GM21737 (cell line): ENCODE results near the gene PTER.

Source experiments
- ATAC-seq: cut with Tn5 transposase; IDR thresholded peaks from one replicate; pipeline ENCODE4 v1.9.1; 2021; ENCODE audit warnings: mild to moderate bottlenecking, moderate library complexity; ENCODE audit not compliant: unreplicated experiment

The PTER gene

DNA sequence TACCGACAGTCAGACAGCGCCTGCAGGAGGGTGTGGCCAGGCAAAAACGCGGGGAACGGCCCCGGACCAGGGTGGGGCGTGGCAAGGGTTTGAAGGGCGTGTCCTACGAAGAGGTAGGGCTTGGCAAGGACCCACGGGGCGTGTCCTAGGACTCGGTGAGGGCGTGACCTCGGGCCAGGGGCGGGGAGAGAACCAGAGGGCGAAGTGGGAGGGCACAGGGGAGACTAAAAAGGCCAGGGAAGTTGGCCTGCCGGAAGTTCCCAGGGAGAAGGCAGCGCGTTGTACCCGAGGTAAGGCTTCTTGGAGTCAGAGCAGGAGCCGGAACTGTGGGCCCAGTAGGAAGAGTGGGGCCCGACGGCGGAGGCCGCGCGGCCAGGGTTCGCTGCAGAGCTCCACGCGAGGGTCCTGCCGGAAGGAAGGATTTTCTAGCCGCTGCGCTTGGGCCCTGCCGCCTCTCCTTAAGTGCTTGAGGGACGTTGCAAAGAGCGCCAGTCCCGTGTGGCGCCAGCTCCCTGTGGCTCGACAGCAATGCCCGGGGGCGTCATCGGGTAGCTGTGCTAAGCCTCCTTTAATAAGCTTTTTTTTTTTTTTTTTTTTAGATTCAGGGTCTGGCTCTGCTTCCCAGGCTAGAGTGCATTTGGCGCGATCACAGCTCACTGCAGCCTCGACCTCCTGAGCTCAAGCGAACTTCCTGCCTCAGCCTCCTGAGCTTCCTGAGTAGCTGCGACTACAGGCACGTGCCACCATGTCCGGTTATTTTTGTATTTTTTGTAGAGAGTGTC is at the start of gene PTER:
TSS of gene PTER (plus strand) at position 253 of the 782 bp plus-strand sequence. CDS start 47,375 bp downstream, outside the sequence.
- peak; percentile 99 for ATAC-seq

GRCh38 chr10:16392531-16393069 is 44.2 kb upstream of the PTER start:
- no peak for ATAC-seq

DNA sequence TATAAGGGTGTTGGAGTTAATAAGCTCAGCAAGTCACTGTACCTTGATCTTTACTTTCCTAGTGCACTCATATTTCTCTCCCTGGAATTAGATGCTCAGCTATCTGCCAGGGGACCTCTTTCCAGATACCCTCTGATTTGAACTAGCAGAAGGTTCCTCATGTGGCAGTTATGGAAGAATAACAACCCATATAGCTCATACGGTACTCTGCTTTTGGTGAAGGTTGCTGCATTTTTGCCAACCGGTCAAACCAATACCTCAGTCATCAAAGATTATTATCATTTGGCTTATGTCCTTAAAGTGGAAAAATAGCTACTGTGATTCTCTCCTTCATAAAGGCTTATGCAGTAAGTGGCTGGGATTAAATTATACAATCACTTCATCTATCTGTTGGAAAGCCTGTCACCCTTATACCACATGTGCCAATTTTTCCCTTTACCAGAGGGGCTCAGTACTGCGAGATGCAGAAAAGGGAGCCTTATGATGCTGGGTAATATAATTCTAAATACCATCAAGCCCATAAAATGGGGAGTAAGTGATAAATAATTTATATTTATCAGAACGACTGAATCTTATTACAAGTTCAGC is 43.4 kb upstream of the PTER start:
- ATAC-seq, result no peak

- ATAC-seq, result no peak
Observed at GRCh38 chr10:16401416-16401815, 35.4 kb upstream of the PTER start.

GRCh38 chr10:16408379-16408778 is 28.4 kb upstream of the PTER start:
- ATAC-seq, result no peak

DNA sequence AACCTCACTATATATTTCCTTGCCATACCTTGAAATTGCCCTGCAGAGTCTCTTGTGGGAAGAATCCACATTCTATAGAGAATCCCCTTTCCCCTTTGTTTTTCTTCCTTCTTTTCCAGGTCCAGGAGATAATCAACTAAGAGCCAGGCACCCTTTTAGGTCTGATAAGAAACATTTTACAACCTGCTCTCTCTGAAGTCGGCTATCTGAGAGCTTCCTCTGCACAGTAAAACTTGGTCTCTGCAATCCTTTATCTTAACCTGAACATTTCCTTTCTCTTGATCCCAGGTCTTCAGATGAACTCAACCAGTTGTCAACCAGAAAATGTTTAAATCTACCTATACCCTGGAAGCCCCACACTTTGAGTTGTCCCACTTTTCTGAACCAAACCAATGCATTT is 19.5 kb upstream of the PTER start:
- ATAC-seq, result no peak

DNA sequence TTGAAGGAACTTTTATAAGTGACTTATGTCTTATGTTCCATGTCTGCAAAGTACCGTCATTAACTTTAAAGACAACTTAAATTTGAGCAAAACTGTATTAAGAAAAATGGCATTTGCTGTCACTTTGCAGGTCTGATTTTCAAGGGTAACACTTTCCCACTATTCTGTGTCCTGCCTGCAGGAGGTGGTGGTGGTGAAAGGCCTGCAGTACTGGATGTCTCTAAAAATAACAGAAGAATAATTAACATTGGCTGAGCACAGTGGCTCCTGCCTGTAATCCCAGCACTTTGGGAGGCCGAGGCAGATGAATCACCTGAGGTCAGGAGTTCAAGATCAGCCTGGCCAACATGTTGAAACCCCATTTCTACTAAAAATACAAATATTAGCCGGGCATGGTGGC is 13.2 kb upstream of the PTER start:
- ATAC-seq, result no peak

- no peak for ATAC-seq
Observed at GRCh38 chr10:16425449-16425848, 11.4 kb upstream of the PTER start.

GRCh38 chr10:16429539-16429938 is 7.3 kb upstream of the PTER start:
- ATAC-seq, result no peak

GRCh38 chr10:16436367-16436757 is 448 bp upstream of the PTER start:
- peak; percentile 10 for ATAC-seq

- no peak for ATAC-seq
Observed at GRCh38 chr10:16437540-16437894, 707 bp downstream of the PTER start.

GRCh38 chr10:16439295-16439694 is 2.5 kb downstream of the PTER start:
- no peak for ATAC-seq

DNA sequence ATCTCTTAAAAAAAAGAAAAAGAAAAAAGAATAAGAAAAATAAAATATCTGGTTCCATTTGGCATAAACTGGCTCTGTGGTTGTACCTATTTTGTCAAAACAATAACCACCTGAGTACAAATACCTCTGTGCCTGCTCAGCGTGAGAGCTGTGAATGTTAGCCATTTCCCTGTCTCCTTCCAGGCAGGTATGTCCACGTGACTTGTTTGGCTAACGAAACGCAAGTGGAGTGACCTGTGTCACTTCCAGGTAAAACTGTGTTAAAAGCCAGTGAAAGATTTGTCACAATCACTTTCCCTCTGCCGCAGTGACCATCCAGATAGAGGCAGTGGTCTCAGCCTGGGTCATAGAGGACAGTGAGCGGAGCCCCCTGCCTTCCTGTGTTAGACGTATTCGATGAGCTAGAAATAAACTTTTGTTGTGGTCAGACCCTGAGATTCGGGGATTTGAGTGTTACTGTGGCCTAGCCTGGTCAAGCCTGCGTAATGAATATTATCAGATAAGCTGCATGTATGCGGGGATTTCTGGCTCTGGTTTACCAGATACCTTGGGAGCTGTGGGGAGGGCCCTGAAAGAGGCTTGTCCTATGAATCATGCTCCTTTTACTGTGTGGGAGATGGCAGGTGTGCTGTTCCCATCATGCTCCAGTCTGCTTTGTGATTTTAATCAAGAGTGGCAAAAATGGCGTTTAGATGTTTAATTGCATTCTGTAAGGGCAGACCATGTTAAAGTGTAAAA is 3.8 kb downstream of the PTER start:
- ATAC-seq, result no peak

DNA sequence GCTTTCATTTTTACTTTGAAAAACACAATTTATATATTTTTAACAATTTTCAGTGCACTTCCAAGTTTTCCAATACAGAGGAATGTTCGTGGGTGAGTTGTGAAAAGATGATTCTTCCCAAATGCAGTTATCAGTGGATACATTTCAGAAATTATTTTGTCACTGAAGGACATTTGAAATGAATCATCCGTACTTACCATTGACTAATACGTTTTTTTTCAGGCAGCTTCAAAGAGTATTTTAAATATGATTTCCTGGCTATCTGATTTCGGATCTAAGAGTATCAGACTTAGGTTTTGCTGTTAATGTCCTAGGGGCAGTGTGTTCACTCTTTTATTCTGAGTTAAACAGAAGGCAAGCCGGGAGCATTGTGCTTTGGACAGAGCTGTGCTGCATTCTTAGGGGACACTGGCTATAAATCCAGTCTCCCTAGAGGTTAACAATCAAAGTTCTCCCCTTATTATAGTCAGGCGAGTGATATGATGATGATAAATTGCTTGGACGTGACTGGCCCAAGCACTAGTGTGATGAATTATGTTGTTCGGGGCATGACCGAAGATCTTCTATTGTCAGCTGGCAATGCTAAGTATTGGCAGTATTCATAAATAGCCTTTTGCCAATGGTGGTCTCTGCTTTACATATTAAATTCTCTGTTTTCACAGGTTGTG is 4.5 kb downstream of the PTER start:
- ATAC-seq, result no peak

GRCh38 chr10:16442914-16443313 is 6.1 kb downstream of the PTER start:
- no peak for ATAC-seq

DNA sequence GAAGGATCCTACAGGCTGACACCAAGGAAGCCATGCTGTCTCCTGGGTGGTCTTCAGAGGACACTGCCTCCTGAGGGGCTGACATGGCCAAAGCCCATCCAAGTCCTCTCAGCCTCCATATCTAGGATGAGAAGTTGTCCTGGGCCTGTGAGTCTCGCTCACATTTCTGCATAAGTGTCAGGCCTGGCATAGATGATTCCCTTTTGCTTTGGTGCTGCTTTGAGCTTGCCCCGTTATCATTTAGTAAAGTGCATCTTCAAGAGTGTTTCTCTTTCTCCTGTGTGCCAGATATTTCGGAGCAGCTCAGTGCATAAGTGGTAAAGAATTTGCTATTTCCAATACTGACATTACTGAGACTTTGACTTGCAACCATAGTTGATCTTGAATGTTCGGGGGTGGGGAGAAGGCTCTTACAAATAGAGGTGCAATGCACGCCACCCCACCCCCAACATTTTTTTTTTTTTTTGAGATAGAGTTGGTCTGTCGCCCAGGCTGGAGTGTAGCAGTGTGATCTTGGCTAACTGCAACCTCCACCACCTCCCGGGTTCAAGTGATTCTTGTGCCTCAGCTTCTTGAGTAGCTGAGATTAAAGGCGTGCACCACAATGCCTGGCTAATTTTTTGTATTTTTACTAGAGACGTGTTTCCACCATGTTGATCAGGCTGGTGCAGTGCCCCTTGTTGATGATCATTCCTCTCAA is 9.1 kb downstream of the PTER start:
- ATAC-seq, result no peak

DNA sequence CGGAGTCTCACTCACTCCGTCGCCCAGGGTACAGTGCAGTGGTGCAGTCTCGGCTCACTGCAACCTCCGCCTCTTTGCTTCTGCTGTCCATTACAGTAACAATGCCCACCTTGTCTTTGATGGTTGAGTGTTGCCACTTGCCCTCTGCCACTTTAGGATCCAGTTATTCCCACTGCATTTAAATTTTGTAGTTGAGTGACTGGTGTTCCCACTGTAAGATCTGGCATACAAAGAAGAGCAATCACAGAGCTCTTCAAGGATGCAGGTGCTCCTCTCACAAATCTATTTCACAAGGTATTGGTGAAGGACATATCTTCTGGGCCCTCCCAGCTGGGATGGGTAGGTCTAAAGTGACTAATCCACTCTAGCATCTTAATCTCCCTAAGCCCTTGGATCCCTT is 12.6 kb downstream of the PTER start:
- no peak for ATAC-seq

- ATAC-seq, result no peak
Observed at GRCh38 chr10:16458166-16458955, 21.6 kb downstream of the PTER start.

DNA sequence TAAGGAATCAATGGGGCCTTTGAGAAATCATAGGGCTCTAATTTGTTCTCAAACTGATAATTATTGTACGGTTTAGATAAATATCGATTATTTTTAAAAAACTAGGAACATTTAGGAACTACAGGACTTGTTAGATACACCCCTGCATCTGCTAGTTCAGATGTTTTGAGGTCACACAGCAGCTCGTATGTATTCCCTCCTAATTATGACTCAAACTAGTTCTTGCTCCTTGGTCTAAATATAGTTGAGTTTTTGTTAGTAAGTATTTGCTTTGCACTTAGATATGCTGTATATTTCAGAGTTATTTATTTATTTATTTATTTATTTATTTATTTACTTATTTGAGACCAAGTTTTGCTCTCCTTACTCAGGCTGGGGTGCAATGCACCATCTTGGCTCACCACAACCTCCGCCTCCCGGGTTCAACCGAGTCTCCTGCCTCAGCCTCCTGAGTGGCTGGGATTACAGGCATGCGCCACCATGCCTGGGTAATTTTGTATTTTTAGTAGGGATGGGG is 22.7 kb downstream of the PTER start:
- no peak for ATAC-seq

DNA sequence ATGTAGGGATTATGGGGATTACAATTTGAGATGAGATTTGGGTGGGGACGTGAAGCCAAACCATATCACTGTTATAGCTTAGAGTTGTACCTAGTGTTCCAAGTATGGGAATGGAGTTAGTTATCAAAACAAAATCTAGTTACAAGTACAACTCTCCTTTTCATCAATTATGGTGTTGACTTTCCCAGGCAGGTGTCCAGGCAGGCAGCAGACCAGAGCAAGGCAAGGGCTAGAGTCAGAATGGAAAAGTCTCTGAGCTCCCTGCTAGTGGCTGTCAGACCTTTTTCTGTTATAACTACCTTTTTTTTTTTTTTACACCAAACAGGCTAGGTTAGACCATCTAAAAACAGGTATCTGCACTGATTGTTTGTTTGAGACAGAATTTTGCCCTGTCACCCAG is 29.2 kb downstream of the PTER start:
- no peak for ATAC-seq
